Endothelial cell of umbilical vein (primary cell): ENCODE data around the gene TUFM. TPM values are rescaled to one million over a fixed set of nuclear protein-coding genes. Genes with fewer than 3 reads are reported as not detected.

Source experiments
- BruUV-seq: library from RNA; stranded (reverse); fragments of 400-500 nt; replicated peaks from 2 replicates; lab custom pipeline; 2021; lab: Mats Ljungman, UMichigan
- CTCF ChIA-PET: fragments of 300-600, 350-600 bp; sonication (Branson Sonifier 250); formaldehyde crosslinking; loops from one replicate; lab custom pipeline; 2021; ENCODE audit warnings: antibody characterized with exemption, inconsistent platforms; lab: Charles Lee
- POLR2A ChIA-PET: fragments of 300-600, 350-600 bp; sonication (Branson Sonifier 250); formaldehyde crosslinking; loops from one replicate; lab custom pipeline; 2021; ENCODE audit warnings: antibody characterized with exemption, inconsistent platforms; lab: Charles Lee
- DNase-seq: peaks from one replicate; pipeline ENCODE4 v3.0.0-alpha.2; 2011; ENCODE audit warnings: low read depth, low spot score
- FAIRE-seq: peaks from 2 replicates; lab custom pipeline; 2011; peaks lifted over from hg19 to GRCh38; lab: Jason Lieb, UNC
- H2AFZ ChIP-seq: 2 replicates; pipeline ENCODE4 v1.6.0; 2012; ENCODE audit warnings: low read depth, low read length, control low read depth, inconsistent platforms
- H3K27ac ChIP-seq: 2 replicates; pipeline ENCODE4 v1.5.1; 2011; ENCODE audit warnings: low read depth, mild to moderate bottlenecking, control low read depth, low read length, moderate library complexity; ENCODE audit not compliant: insufficient read depth
- H3K27me3 ChIP-seq, 2 experiments: 2 replicates each; pipeline versions ENCODE4 v1.6.0 to v1.6.1; 2011; ENCODE audit warnings: low read length in 2 of 2, mixed read lengths in 1 of 2; ENCODE audit not compliant: control insufficient read depth in 2 of 2, insufficient read depth in 2 of 2
- H3K36me3 ChIP-seq, 2 experiments: 2 replicates in 1 of 2; 3 replicates in 1 of 2; pipeline ENCODE4 v1.5.1; 2011; ENCODE audit warnings: low read length in 2 of 2, mild to moderate bottlenecking in 1 of 2, moderate library complexity in 1 of 2; ENCODE audit not compliant: control insufficient read depth in 2 of 2, insufficient read depth in 2 of 2; ENCODE audit errors: extremely low read depth in 1 of 2
- H3K4me1 ChIP-seq: 3 replicates; pipeline ENCODE4 v1.5.1; 2011; ENCODE audit warnings: mild to moderate bottlenecking, low read length; ENCODE audit not compliant: control insufficient read depth, insufficient read depth; ENCODE audit errors: extremely low read depth
- H3K4me2 ChIP-seq: 2 replicates; pipeline ENCODE4 v1.6.1; 2011; ENCODE audit warnings: low read length, control low read depth, mixed read lengths; ENCODE audit not compliant: insufficient read depth
- H3K4me3 ChIP-seq, 3 experiments: fragments of 200-600 bp in 1 of 3; sonication (generic), shearing (Covaris generic) in 1 of 3; replicated peaks in 1 of 3; 2 replicates each; pipeline ENCODE4 v1.5.1; 2011 to 2016; ENCODE audit warnings: control low read depth in 3 of 3, low read length in 3 of 3, mild to moderate bottlenecking in 2 of 3, inconsistent platforms in 1 of 3, low read depth in 1 of 3, moderate library complexity in 1 of 3; ENCODE audit not compliant: insufficient read depth in 1 of 3
- H3K79me2 ChIP-seq: 2 replicates; pipeline ENCODE4 v1.6.0; 2012; ENCODE audit warnings: low read length, inconsistent platforms; ENCODE audit not compliant: control insufficient read depth, insufficient read depth
- H3K9ac ChIP-seq: replicated peaks from 2 replicates; pipeline ENCODE3; 2011; ENCODE audit warnings: low read length, control low read depth; ENCODE audit not compliant: insufficient read depth; ENCODE audit errors: extremely low read depth
- H3K9me1 ChIP-seq: replicated peaks from 3 replicates; pipeline ENCODE4 v1.6.0; 2011; ENCODE audit warnings: mild to moderate bottlenecking, low read length; ENCODE audit not compliant: control insufficient read depth, insufficient read depth; ENCODE audit errors: extremely low read depth
- H3K9me3 ChIP-seq: replicated peaks from 2 replicates; pipeline ENCODE4 v1.5.1; 2012; ENCODE audit warnings: low read length, inconsistent platforms; ENCODE audit not compliant: control insufficient read depth, insufficient read depth
- H4K20me1 ChIP-seq: replicated peaks from 2 replicates; pipeline ENCODE3; 2011; ENCODE audit warnings: mild to moderate bottlenecking, low read length; ENCODE audit not compliant: control insufficient read depth, insufficient read depth; ENCODE audit errors: extremely low read depth
- EZH2 ChIP-seq: IDR thresholded peaks from 2 replicates; pipeline ENCODE4 v1.6.1; 2012; ENCODE audit warnings: borderline replicate concordance, low read depth, mild to moderate bottlenecking, moderate library complexity, low read length, inconsistent platforms; ENCODE audit not compliant: severe bottlenecking
- FOS ChIP-seq: IDR thresholded peaks from 2 replicates; pipeline ENCODE4 v1.6.1; 2011; ENCODE audit warnings: mild to moderate bottlenecking, low read length, moderate library complexity, borderline replicate concordance; ENCODE audit not compliant: insufficient read depth
- GATA2 ChIP-seq: IDR thresholded peaks from 2 replicates; pipeline ENCODE4 v1.7.0; 2011; ENCODE audit warnings: low read depth, mild to moderate bottlenecking, moderate library complexity, mixed read lengths, low read length; ENCODE audit not compliant: insufficient read length, insufficient read depth
- JUN ChIP-seq: IDR thresholded peaks from 2 replicates; pipeline ENCODE4 v1.6.1; 2011; ENCODE audit warnings: borderline replicate concordance, low read depth; ENCODE audit not compliant: insufficient read length, insufficient read depth
- MYC ChIP-seq: IDR thresholded peaks from one replicate; pipeline ENCODE4 v1.6.1; 2011; ENCODE audit warnings: mild to moderate bottlenecking, low read depth, low read length
- POLR2A ChIP-seq: IDR thresholded peaks from 2 replicates; pipeline ENCODE4 v1.6.1; 2012; ENCODE audit warnings: low read depth, mild to moderate bottlenecking, control low read depth, low read length
- POLR2AphosphoS5 ChIP-seq: IDR thresholded peaks from 2 replicates; pipeline ENCODE4 v1.6.1; 2012; ENCODE audit warnings: low read depth, mild to moderate bottlenecking, control low read depth, low read length, moderate library complexity; ENCODE audit not compliant: insufficient read depth
- dilution Hi-C: fragments of 300-500 bp; cut with MboI; formaldehyde crosslinking; loops from one replicate; pipeline ENCODE4 v1.15.0; 2019; ENCODE audit warnings: low sequenced_read_pairs; ENCODE audit not compliant: extremely low pct_ligation_motif_present
- intact Hi-C: fragments of 100-400 bp; cut with micrococcal nuclease; formaldehyde crosslinking; loops from one replicate; pipeline ENCODE4 v1.10.0; 2022
- polyA plus RNA-seq, 4 experiments: library from polyadenylated mRNA; depleted of rRNA in 3 of 4; stranded (reverse) in 3 of 4; unstranded in 1 of 4; fragments of >200 nt; gene quantifications; 2 replicates each; pipeline versions ENCODE4 v1.2.1 to v1.2.3, GENCODE V29; 2011 to 2012; ENCODE audit warnings: missing spikeins in 1 of 4
- total RNA-seq: library from RNA; stranded (reverse); gene quantifications from 2 replicates; pipeline ENCODE4 v1.2.3, GENCODE V29; 2021
- TF ChIP-seq, protein P1 (sequence below), 2 donors: IDR thresholded peaks; 1 replicate in 1 of 2; 2 replicates in 1 of 2; pipeline ENCODE4 v1.5.1; 2011; ENCODE audit warnings: low read length in 2 of 2, mild to moderate bottlenecking in 2 of 2, moderate library complexity in 2 of 2, control low read depth in 1 of 2, inconsistent platforms in 1 of 2, low read depth in 1 of 2; ENCODE audit not compliant: insufficient read depth in 1 of 2; ENCODE audit errors: extremely low read depth in 1 of 2
- TF ChIP-seq, protein P2 (sequence below): IDR thresholded peaks from 2 replicates; pipeline ENCODE4 v1.6.1; 2011; ENCODE audit not compliant: insufficient read depth, insufficient read length

Gene TUFM
- total and polyA plus RNA-seq, 2 donors (not counting 3 experiments of a cell fraction or from before 2014, with no cell fraction given) = 186 to 227 TPM

DNA sequence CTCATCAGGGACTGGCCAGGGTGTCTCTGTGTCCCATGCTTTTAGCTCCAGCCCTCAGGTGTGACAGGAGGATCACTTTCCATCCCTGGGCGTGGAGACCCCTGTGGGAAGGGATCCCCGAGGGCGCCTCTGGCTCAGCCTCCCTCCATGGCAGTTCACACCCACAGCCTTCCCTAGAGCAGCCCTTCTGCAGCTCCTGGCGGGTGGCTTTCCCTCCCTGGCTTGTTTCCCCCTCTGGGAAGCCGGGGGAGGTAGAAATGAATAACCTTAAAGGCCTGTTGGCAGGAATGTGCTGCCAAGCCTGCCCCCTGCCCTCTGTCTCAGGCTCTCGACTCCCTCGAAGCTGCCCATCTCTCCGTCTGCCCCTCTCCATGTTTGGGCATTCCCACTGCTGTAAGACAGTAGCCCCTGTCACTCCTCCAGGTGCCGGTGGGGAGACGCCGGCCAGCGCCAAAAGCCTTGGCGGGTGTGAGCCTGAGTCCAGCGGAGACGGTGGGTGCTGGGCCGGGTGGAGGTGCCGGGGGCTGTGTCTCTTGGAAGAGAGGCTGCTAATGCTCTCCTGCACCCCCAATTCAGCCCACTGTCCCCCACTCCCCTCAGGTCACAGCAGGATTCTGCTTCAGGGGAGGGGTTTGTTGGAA is 30.0 kb upstream of the TUFM start:
- DNase-seq (no peak), FAIRE-seq (no peak)
- TF ChIP-seq POLR2A (no peak), EZH2 (no peak), JUN (no peak), POLR2AphosphoS5 (no peak), FOS (no peak), GATA2 (no peak), MYC (no peak)
- TF ChIP-seq, protein P1, sequence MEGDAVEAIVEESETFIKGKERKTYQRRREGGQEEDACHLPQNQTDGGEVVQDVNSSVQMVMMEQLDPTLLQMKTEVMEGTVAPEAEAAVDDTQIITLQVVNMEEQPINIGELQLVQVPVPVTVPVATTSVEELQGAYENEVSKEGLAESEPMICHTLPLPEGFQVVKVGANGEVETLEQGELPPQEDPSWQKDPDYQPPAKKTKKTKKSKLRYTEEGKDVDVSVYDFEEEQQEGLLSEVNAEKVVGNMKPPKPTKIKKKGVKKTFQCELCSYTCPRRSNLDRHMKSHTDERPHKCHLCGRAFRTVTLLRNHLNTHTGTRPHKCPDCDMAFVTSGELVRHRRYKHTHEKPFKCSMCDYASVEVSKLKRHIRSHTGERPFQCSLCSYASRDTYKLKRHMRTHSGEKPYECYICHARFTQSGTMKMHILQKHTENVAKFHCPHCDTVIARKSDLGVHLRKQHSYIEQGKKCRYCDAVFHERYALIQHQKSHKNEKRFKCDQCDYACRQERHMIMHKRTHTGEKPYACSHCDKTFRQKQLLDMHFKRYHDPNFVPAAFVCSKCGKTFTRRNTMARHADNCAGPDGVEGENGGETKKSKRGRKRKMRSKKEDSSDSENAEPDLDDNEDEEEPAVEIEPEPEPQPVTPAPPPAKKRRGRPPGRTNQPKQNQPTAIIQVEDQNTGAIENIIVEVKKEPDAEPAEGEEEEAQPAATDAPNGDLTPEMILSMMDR (IDR thresholded peaks at IDR 0.05; ENCODE audit: extremely low read depth in 1 of 2, insufficient read depth in 1 of 2, low read depth in 1 of 2, low read length in 2 of 2) = no peak
- TF ChIP-seq, protein P2, sequence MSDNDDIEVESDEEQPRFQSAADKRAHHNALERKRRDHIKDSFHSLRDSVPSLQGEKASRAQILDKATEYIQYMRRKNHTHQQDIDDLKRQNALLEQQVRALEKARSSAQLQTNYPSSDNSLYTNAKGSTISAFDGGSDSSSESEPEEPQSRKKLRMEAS = no peak
- H3K9me1 ChIP-seq = no peaks in the 10 kb centered on the region
- no peaks in the 10 kb centered on the region for H3K9me3 ChIP-seq
- peaks cover 12% of the 10 kb centered on the region for H3K4me1 ChIP-seq
- ChIA-PET POLR2A (no interaction called here), CTCF (interaction anchor here (1.1 to 5.3 kb wide), 3 partner anchors 13 to 98 kb away, joined by 3 to 55 read pairs (median 3); no protein-coding TSS in a partner anchor)
- dilution Hi-C loops (no loop called here), intact Hi-C loops (no loop called here)
- no peak overlapping the region for H3K4me2 ChIP-seq
- no peaks in the 10 kb centered on the region for H3K27me3 ChIP-seq
- no peak overlapping the region for H2AFZ ChIP-seq
- peaks cover 7 to 18% of the 10 kb centered on the region in 2 experiments for H3K36me3 ChIP-seq
- H3K4me3 ChIP-seq = no peak overlapping the region
- no peaks in the 10 kb centered on the region for H4K20me1 ChIP-seq
- H3K9ac ChIP-seq = no peak overlapping the region
- no peaks in the 10 kb centered on the region for H3K79me2 ChIP-seq
- BruUV-seq = no TSS peak
- no peak overlapping the region for H3K27ac ChIP-seq
